HFF-Myc (cell line): ENCODE measurements around the gene CDC42BPA.
"Not testable (repeated sequence)": the region's sequence is repeated elsewhere in the genome, so short reads cannot be mapped to it uniquely, and the experiment has no call there.

ENCODE experiments used
- DNase-seq: peaks from one replicate; pipeline ENCODE4 v3.0.0-alpha.2; 2011; ENCODE audit warnings: low read depth; ENCODE audit errors: extremely low read depth
- H3K4me3 ChIP-seq: replicated peaks from 2 replicates; pipeline ENCODE4 v1.5.1; 2011; ENCODE audit warnings: low read depth, mild to moderate bottlenecking, control low read depth, low read length
- CTCF ChIP-seq: IDR thresholded peaks from 2 replicates; pipeline ENCODE4 v1.5.1; 2012; ENCODE audit warnings: mild to moderate bottlenecking, low read depth, low read length, control low read depth; ENCODE audit errors: missing control alignments

CDC42BPA gene

GRCh38 chr1:226960256-226960655, 358.0 kb downstream of the CDC42BPA start:
- no peak for DNase-seq
- no peak overlapping the region for H3K4me3 ChIP-seq
- TF ChIP-seq CTCF, result no peak

GRCh38 chr1:226958300-226958699, 360.0 kb downstream of the CDC42BPA start:
- TF ChIP-seq CTCF, result no peak
- DNase-seq, result no peak
- H3K4me3 ChIP-seq, result no peak overlapping the region

GRCh38 chr1:226957714-226958113, 360.6 kb downstream of the CDC42BPA start:
- H3K4me3 ChIP-seq, result no peak overlapping the region
- no peak for TF ChIP-seq CTCF
- DNase-seq, result no peak

GRCh38 chr1:226956942-226957713, 361.2 kb downstream of the CDC42BPA start:
- no peak overlapping the region for H3K4me3 ChIP-seq
- TF ChIP-seq CTCF, result no peak
- no peak for DNase-seq

GRCh38 chr1:226955857-226956256, 362.4 kb downstream of the CDC42BPA start:
- not testable (repeated sequence) for H3K4me3 ChIP-seq

GRCh38 chr1:226954777-226955176, 363.5 kb downstream of the CDC42BPA start:
- no peak for DNase-seq
- no peak overlapping the region for H3K4me3 ChIP-seq
- no peak for TF ChIP-seq CTCF

More at GRCh38 chr1:226955857-226956256, 362.4 kb downstream of the CDC42BPA start:
- not testable (repeated sequence) for DNase-seq

- no peak overlapping the region for H3K4me3 ChIP-seq
- TF ChIP-seq CTCF, result no peak
- no peak for DNase-seq
These were observed 364.0 kb downstream of the CDC42BPA start for GRCh38 chr1:226954337-226954736.
